Measurements from ENCODE around the gene IRS2.

IRS2 gene

DNA sequence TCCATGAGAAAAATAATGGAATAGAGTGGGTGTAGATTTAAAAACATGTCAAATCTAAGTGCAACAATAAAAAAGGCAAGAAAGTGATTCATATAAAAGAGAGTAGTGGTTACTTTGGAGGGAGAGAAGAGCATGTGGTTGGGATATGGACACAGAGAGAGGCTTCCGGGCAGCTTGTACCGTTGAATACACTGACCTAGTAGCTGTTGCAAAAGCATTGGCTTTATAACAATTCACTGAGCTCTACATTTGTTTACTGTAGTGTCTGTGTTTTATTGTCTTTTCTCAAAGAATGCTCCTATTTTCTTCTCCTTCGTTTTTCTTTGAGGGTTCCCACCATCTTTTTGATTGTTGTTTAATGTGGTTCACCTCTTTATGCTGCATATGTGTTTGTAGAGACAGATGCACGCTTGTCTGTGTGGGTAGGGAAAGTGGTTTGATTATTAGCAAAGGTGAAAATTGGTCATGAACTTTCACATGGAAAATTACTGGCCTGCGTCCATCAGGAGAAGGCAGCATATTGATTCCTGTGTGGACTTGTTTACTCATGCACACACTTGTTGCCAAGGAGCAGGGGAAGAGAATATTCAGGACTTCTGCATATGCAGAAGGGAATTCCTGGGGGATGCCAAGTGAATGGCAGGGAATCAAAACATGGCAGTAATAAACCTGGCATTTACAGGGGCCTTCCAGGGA lies 29.9 kb upstream of the IRS2 start:
- no peak for DNase-seq (ENCODE audit: extremely low read depth, insufficient read length)
- TF ChIP-seq, protein P1, sequence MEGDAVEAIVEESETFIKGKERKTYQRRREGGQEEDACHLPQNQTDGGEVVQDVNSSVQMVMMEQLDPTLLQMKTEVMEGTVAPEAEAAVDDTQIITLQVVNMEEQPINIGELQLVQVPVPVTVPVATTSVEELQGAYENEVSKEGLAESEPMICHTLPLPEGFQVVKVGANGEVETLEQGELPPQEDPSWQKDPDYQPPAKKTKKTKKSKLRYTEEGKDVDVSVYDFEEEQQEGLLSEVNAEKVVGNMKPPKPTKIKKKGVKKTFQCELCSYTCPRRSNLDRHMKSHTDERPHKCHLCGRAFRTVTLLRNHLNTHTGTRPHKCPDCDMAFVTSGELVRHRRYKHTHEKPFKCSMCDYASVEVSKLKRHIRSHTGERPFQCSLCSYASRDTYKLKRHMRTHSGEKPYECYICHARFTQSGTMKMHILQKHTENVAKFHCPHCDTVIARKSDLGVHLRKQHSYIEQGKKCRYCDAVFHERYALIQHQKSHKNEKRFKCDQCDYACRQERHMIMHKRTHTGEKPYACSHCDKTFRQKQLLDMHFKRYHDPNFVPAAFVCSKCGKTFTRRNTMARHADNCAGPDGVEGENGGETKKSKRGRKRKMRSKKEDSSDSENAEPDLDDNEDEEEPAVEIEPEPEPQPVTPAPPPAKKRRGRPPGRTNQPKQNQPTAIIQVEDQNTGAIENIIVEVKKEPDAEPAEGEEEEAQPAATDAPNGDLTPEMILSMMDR (IDR thresholded peaks at IDR 0.05; ENCODE audit: insufficient read depth, low read length, poor library complexity, severe bottlenecking): no peak
- no peak overlapping the region for H3K4me3 ChIP-seq (replicated peaks; ENCODE audit: low read depth, low read length)
- no peaks in the 10 kb centered on the region; the same call in 1 of the 2 replicates for H3K27me3 ChIP-seq (replicated peaks; ENCODE audit: control insufficient read depth, insufficient read depth, low read length)
- no peaks in the 10 kb centered on the region for H3K36me3 ChIP-seq (ENCODE audit: control insufficient read depth, insufficient read depth, low read length)

DNA sequence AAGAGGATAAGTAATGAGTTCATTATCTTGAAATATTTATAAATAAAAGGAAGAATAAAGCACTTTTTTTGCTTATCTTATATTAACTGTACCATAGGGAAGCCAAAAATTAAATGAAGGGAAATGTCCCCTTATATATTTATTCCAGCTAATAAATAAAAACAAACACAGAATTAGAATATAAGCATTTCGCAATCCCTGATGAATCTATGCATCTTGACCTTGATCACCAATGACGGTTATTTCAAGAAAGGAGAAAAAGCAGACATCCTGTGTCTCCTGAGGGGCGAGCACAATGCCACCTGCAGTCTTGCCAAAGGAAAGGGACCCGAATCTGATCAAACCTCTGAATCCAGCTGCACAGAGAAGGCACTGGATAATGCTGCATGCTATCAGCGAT lies 29.3 kb upstream of the IRS2 start:
- Histone ChIP-seq H3K4me3 (replicated peaks; ENCODE audit: low read depth, low read length) (no peak overlapping the region), H3K27me3 (replicated peaks; ENCODE audit: control insufficient read depth, insufficient read depth, low read length) (no peaks in the 10 kb centered on the region; the same call in 1 of the 2 replicates), H3K36me3 (ENCODE audit: control insufficient read depth, insufficient read depth, low read length) (no peaks in the 10 kb centered on the region)
- DNase-seq (ENCODE audit: extremely low read depth, insufficient read length): no peak
- TF ChIP-seq, protein P1 (IDR thresholded peaks at IDR 0.05; ENCODE audit: insufficient read depth, low read length, poor library complexity, severe bottlenecking): no peak

DNA sequence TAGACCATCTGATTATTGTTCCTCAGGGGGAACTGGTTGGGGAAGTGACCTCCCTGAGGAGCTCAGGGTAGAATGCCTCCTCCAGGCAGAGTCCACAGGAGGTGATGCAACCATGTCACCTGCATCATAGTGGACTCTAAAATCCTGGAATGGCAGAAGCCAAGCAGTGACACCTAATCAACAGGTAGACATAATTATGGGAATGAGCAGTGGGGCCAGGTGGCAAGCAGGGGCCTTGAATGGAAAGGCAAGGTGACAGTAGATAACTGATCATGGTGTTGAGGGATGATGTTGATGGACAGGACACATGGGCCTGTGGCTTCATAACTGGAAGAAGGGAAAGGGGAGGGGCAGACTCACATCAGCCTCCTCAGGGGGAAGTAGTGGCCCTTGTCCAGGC lies 27.3 kb upstream of the IRS2 start:
- H3K27me3 ChIP-seq (replicated peaks; ENCODE audit: control insufficient read depth, insufficient read depth, low read length): no peaks in the 10 kb centered on the region; the same call in 1 of the 2 replicates
- TF ChIP-seq, protein P1 (IDR thresholded peaks at IDR 0.05; ENCODE audit: insufficient read depth, low read length, poor library complexity, severe bottlenecking): no peak
- DNase-seq (ENCODE audit: extremely low read depth, insufficient read length): no peak
- H3K36me3 ChIP-seq (ENCODE audit: control insufficient read depth, insufficient read depth, low read length): no peaks in the 10 kb centered on the region
- no peak overlapping the region for H3K4me3 ChIP-seq (replicated peaks; ENCODE audit: low read depth, low read length)

DNA sequence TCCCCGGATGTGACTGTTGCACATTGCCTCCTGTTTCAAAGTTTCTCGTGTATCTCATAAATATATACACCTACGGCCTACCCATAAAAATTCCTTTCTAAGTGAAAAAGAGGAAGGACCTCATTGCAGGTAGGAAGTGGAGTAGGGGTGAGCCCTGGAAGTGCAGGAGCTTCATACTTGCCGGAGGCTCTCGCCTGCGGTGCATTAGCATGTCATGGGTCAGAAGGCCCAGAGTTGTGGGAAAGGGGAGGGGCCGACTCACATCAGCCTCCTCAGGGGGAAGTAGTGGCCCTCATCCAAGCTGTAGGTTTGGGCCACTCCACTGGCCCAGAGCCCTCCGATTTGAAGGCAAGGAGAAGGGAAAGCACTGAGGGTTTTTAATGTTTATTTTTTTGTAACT lies 26.0 kb upstream of the IRS2 start:
- TF ChIP-seq, protein P1 (IDR thresholded peaks at IDR 0.05; ENCODE audit: insufficient read depth, low read length, poor library complexity, severe bottlenecking): no peak
- Histone ChIP-seq H3K27me3 (replicated peaks; ENCODE audit: control insufficient read depth, insufficient read depth, low read length) (no peaks in the 10 kb centered on the region; the same call in 1 of the 2 replicates), H3K36me3 (ENCODE audit: control insufficient read depth, insufficient read depth, low read length) (no peaks in the 10 kb centered on the region), H3K4me3 (replicated peaks; ENCODE audit: low read depth, low read length) (no peak overlapping the region)
- DNase-seq (ENCODE audit: extremely low read depth, insufficient read length): no peak

DNA sequence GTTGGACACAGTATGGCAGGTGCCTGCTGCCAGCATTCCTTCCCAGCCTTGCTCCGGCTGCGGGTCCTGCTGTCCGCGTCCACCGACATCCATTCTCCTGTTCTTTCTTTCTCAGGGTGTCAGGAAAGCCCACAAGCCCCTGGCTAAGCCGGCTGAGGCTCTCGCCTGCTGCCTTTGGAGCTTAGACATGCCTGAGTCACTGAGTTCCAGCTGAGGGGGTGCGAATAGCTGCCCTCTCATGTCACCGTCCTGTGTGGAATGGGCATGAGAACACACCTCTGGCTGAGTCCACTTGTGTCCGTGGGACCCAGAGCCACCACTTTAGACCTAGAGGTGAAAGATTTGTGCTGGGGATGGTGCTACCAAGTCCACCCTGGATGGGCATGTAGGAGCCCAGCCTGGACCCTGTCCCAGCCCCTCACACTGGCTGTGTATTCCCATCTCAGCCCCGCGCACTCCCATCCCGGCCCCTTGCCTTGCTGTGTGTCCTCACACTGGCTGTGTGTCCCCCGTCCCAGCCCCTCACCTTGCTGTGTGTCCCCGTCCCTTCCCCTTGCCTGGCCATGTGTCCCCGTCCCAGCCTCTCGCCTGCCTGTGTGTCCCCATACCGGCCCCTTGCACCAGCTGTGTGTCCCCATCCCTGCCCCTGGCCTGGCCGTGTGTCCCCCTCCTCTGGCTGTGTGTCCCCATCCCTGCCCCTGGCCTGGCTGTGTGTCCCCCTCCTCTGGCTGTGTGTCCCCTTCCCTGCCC lies 24.6 kb upstream of the IRS2 start:
- H3K36me3 ChIP-seq (ENCODE audit: control insufficient read depth, insufficient read depth, low read length): no peaks in the 10 kb centered on the region
- DNase-seq (ENCODE audit: extremely low read depth, insufficient read length): no peak
- TF ChIP-seq, protein P1 (IDR thresholded peaks at IDR 0.05; ENCODE audit: insufficient read depth, low read length, poor library complexity, severe bottlenecking): no peak
- H3K27me3 ChIP-seq (replicated peaks; ENCODE audit: control insufficient read depth, insufficient read depth, low read length): no peaks in the 10 kb centered on the region; the same call in 1 of the 2 replicates
- H3K4me3 ChIP-seq (replicated peaks; ENCODE audit: low read depth, low read length): no peak overlapping the region

Data from GM06990 (cell line).